NCI-H748 (cell line): ENCODE measurements around the gene EVPL.
"Not testable (repeated sequence)": the region's sequence is repeated elsewhere in the genome, so short reads cannot be mapped to it uniquely, and the experiment has no call there.

Experiments
- DNase-seq: peaks from one replicate; lab custom pipeline; 2025; ENCODE audit not compliant: unreplicated experiment; lab: John Stamatoyannopoulos, UW

The EVPL gene

DNA sequence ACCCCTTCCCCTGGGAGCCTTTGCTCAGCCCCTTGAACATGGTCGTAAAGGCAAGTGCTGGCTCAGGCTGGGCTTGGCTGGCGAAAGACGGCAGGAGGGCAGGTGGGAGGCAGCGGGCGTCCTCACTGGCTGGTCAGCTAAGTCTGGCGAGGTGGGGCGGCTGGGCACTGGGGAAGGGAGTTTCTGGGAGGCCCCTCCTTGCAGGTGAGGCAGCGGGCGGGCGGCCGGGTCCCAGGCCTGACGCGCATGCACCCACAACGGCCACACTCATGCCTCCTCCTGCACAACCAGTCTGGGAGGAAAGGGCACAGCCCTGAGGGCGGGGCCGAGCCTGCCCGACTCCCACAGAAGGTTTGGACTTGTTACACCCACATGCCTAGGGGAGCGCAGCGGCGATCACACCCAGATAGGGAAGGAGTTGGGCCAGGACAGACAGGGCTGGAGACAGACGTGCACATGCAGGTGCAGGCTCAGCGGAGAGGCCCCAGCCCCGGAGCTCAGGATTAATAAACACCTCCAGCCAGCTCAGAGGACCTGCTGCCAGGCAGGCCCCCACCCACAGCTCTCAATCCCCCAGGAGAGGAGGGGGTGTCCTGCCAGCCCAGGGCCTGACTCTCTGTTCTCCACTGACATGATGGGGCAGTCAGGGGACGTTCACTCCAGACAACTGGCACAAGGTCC lies at the start of gene EVPL:
EVPL (minus strand) TSS at position 148 of the 681 bp plus-strand sequence; CDS start at position 40, 108 bp downstream.
- DNase-seq = no peak

DNA sequence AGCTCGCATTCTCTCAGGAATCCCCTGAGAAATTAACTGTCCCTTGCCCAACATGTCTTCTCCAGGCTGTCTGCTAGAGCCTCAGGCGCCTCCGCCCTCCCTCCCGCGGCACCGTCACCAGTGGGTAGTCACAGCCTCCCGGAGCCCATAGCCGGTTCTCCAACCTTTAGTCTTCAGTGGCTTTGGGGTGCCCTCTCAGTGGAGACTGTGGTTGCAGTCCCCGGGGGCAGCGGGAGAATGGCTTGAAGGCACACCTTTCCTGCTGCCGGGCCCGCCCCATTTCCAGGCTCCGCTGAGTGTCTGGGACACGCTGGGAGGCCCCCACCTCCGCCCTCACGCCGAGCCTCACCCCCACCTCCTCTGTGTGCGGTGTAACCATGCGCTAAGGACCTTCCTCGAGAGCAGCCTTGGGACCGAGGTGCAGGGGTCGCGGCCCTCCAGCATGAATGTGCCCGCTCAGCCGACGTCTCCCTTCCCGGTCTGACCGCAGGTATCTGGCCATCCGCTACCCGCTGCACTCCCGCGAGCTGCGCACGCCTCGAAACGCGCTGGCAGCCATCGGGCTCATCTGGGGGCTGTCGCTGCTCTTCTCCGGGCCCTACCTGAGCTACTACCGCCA lies 49.1 kb upstream of the EVPL start:
- DNase-seq = peak; percentile 26

DNA sequence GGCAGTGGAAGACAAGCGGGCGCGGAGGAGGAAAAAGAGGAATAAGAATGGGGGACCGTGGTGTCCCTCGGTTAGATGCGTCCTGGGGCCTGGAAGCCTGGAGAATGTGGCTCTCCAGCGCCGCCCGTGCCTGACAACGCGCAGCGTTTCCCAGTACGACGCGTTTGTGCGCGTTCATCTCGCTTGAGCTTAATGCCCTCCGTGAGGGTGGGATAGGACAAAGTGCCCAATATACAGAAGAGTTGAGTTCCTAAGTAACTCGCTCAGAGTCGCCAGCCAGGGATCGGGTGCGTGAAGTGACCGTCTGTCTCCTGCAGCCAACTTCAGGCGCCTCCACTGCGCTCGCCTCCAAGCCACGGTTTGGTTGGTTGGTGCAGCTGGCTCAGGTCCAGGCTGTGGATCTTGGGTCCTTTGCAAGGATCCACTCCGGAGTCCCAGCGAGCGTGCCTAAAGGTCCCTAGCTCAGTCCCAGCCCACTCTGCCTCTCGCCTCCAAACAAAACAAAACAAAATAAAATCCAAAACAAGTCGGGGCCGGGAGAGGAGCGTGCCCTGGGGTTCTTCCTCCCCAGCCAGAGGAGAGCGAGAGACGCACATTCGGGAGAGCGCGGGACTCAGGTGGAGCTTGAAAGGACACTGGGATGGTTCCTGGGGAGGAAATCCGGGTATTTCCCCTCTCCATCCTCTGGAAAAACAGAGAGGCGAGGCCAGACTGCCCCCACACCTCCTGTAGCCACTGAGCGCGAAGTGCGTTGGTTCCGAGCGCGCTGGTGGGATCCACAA lies 48.4 kb upstream of the EVPL start:
- DNase-seq = peak; percentile 51

DNA sequence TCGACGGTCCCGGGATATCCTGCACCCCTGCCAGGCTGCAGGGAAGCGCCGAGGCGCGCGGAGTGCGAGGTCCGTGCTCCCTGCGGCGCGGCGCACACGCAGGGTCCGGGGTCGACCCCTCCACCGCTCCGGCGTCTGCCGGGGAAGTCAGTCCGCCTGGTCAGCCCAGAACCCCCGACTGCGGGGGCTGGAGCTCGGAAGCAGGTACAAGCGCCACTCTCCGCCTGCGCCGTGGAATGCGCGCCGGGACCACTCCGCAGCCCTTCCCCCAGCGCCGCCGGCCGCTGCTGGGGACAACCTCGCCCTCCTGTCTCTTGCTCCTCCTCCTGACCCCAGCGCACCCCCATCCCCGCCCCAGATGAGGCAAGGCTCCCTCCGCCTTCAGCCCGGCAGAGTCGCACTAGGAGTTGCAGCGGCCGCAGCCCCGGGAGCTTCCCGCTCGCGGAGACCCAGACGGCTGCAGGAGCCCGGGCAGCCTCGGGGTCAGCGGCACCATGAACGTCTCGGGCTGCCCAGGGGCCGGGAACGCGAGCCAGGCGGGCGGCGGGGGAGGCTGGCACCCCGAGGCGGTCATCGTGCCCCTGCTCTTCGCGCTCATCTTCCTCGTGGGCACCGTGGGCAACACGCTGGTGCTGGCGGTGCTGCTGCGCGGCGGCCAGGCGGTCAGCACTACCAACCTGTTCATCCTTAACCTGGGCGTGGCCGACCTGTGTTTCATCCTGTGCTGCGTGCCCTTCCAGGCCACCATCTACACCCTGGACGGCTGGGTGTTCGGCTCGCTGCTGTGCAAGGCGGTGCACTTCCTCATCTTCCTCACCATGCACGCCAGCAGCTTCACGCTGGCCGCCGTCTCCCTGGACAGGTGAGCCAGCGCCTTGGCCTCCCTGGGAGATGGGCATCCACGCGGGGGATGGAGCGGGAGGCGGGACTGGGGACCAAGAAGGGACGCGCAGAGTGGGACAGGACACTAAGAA lies 47.6 kb upstream of the EVPL start, which contains the start of gene GALR2:
GALR2 (plus strand) TSS at position 392 of the 974 bp plus-strand sequence; CDS start at position 495, 103 bp downstream.
- DNase-seq = peak; percentile 10

DNA sequence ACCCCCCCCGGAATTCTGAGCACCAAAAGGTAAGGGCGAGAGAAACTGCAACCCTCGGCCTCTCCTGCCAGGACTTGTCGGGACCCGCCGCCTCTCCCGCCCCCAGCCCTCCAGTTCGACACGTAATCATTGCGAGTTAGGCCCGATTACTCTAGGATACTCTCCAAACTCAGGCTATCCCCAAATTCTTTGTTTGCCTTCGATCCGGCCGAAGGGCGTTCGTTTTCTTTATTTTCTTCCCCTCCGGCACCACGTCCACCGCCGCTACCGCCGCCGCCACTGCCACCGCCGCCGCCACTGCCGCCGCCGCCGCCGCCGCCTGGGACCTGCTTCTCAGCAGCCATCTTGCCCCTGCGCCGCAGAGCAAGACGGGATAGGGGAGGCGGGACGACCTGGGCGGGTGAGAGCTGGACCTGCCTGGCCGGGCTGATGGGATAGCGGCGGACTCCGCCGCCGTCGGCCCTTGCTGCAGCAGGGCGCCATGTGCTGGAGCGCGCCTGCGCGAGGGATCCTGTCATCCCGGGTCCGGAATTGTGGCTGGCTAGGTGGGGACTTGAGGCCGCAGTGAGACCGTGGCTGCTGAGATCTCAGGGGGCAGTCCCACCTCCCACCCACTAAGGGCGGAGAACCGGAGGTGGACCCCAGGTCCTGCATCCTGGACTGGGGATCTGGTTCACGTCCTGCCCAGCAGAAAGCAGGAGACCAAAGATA lies 45.2 kb upstream of the EVPL start, which contains the start of gene SRP68:
SRP68 (minus strand) TSS at position 370 of the 711 bp plus-strand sequence; CDS start at position 344, 26 bp downstream.
- DNase-seq = peak; percentile 89

DNA sequence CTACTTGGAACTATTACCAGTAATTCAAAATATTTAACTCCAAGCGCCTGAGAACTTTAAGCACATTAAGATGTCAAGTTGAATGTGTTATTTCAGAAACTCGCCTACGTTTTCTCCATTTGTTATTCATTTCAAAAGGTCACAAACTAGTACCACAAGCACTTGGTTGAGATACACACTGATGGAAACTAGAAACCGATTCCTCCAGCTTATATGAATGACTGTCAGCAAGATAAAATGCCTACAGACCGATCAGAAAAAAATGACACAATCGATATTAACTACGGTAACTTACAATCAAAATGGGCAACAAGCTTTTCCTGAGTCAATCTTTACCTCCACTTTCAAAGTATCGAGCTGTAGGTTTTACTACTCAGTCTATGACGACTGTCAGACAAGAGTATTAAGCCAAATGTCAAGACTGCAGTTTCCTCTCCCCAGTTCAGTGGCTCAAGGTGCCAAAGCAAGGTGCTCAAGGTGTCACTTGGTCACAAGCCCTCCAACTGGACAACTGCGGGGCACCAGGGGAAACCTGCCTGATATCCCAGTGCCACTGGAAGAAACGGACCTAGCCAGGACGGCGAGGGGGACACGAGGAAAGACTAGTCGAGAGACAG lies 44.5 kb upstream of the EVPL start:
- DNase-seq = no peak

DNA sequence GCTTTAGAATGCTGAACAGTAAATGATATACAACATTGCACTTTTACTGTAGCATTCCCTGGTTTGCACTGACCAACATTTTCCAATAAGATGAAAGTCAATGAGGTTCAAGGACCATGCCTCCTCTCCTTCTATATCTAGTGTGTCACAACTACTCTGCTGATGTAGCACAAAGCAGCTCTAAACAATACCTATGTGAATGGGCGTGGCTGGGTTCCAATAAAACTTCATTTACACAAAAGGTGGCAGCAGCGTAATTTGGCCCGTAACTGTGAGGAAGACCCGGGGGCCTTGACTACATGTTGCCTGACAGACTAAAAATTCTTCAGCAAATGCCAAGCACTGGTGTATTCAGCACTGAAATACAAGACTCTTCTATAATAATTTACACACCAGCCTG lies 38.7 kb upstream of the EVPL start:
- DNase-seq = no peak

DNA sequence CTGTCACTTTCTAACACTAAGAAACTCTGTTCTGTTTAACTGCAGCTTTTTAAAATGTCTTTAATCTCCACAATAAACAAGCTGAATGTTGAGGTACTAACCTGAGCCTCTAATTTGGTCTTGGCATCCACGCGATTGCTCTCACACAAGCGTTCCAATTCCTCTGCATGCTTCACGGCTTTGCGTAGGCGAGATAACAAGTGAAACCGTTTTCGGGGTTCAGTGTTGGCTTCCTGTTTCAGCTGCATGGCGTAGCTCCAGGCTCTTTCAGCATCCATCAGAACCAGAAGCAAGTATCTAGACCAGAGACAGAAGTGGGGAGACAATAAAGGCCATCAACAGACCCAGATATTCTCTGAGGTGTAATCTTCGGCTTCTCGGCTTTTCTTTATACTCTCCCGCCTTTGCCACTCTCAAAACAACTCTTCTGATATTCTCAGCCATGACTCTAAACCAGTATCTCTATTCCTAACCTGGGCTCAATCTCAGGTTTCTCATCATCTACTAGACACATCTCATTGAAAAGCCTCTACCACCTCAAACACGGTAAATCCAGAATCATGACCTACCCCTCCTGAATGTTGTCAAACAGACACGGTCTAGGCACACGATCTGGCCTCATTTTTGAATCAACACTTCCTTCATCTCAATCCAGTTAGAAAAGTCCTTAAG lies 36.9 kb upstream of the EVPL start:
- no peak for DNase-seq

DNA sequence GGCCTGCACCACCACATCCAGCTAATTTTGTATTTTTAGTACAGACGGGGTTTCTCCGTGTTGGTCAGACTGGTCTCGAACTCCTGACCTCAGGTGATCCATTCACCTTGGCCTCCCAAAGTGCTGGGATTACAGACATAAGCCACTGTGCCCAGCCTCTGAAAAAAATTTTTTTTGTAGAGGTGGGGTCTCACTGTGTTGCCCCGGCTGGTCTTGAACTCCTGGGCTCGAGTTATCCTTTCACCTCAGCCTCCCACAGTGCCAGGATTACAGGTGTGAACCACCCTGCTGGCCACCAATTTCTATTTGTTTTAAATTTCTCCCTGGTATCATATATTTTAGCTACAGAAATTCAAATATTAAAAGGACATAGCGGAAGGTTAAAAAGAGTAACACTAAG lies 31.2 kb upstream of the EVPL start:
- DNase-seq = not testable (repeated sequence)

DNA sequence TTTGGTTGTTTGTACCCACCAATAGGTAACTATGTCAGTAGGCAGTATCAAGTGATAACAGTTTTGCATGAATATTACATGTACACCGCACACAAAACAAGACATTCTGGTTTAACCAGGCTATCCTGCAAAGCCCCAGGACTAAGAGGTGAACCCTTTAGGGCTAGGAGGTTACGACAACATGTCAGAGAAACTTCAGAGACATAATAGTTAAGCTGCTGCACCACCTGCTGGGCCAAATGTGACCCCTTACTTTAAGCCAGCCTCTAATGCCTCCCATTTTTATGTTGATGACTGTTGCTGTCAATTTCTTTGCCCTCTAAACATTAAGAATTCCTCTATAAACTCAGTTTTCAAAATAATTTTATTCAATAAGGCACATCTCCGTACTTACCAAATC lies 29.8 kb upstream of the EVPL start:
- DNase-seq = no peak

DNA sequence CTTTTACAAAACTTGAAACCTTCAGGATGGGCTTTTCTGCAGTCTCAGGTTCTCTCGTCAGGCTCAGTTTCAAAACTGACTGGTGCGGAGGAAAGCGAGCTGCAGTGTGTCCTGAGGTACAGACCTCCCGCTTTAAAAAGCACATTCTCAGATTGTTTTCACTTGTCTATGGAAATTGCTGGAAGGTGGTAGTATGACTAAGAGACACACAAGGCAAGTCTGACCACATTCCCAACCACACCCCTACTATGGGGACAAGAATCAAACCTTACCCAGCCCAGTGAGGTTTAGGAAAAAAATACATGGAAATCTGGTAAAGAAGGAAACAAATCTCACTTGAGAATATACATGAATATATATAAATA lies 27.0 kb upstream of the EVPL start:
- DNase-seq = no peak

DNA sequence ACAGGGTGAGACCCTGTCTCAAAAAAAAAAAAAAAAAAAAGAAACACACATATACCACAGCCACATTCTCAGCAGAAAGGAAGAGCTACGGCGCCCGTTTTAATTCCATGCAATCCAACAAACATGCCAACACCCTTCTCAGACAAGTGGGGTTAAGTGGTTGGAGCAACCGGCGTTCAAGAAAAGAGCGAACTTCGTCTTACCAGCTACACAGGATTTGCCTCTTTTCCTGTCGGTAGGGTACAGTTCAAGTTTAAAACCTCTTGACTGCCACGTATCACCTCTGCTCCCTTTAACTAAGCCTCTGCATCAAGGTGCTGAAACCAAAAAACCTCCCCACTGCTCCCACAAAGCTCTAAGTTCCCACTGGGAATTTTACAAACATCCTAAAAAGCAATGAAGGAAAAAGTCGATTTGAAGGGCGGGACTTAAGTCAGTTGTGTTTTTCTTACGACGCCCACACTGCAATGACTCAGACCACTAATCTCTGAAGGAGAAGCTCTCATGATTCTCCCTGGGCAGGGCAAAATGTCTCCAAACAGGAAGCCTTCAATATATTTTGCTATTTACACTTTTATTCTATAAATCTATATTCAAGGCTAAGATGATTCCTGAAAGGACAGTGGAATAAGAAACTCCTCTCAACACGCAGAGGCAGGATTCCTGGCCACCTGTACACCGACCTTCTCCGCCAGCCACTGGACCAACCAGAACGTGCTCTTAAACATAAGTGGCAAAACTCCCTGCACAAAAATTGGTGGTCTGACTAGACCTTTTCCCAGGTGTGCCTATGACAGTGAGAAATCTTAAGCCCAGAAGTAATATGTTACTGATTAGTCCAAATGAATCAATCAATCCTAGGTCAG lies 26.4 kb upstream of the EVPL start:
- no peak for DNase-seq

DNA sequence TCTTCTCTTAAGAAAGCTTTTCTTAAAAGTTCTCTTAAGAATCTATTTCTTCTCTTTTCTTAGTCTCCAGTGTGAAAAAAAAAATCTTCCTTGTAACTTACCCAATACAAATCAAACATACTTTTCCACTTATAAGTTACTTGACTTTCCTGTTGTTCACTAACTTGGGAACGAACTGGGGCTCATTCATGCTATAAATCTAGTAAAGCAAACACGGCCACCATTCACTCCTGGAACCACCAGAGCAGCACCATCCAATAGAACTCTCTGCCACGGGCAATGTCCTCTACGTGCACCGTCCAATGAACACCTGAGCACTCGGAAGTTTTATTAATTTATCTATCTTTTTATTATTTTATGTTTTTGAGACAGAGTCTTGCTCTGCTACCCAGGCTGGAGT lies 24.5 kb upstream of the EVPL start:
- no peak for DNase-seq

DNA sequence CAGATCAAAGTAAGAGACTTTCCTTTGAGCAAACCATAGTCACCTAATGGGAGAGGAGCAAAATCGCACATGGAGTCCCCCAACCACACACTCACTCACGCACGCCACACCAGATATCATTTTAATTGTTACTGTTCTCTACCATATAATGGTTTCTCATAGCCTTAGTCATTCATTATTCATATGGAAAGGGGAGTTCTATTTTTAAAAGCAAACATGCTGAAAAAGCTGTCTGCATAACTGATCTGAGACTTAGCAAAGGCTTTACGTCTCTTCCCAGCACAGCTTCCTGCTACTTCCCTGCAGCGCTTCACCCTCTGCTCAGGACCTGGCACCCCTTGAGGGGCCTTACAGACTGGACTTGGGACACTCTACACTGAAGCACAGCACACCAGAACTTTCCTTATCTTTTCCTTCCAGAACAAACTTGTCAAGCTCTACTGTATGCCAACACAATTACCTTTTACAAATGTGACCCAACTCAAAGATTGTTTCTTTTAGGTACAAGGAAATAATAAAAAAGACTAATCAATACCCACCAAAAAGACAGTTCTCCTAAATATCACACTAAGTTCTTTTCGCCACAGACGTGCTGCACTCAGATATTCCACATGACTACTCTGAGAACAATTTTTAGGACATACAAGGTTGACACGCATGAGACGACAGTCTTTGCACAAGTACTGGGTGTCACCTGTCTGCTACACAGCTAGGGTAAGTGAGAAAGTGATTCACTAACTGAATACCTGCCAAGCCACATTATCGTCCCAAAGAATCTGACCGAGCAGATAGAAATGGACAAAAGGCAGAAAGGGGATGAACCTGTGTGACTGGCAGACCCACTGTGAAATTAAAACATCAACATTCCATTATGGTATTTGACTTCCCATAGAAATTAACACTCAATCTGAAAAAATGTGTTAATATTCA lies 23.7 kb upstream of the EVPL start:
- DNase-seq = no peak

DNA sequence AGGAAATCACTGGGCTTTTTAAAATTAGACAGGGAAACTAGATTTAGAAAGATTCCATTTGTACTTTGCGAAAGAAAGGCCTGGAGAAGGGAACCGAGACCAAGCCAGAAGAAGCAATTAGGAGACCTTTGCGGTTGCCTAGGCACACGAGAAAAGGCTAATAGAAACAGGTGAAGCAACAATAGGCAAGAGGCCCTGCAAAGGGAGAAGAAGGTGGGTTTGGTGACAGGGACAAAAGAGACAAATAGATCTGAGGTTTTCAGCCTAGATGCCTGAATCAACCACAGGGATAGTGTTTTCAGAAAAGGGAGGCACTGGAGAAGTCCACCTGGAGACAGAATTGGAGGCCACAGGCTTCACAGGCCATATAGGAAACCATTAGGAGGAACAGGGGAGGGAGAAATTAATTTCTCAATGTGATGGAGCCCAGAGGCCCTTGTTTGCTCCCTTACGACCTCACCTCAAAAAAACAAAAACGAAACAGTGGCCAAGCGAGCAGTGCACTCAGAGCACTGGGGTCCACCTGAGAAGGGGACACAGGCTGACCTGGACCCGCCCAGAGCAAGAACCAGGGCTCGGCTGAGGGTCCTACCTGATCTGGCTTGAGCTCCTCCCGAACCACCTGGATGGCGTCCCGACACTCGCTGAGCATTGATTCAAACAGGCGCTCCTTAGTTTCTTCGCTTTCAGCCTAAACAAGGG lies 22.9 kb upstream of the EVPL start:
- DNase-seq = no peak

DNA sequence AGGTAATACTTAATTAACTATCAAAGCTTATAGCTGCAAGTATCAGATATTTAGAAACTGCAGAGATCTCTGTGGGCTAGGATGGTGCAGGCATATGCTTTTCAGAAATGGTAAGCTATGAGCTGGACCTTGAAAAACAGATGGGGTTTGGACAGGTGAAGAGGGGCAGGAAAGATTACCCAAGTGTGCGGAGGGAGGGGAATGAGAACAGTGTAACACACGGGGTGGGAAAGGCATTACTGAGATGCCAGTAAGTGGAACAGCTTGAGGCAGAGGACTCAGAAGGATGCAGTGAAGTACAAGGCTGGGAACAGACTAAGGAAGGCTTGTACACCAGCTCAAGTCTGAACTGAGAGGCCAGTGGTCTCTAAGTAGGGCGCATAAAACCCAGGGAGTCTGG lies 22.1 kb upstream of the EVPL start:
- DNase-seq = no peak

DNA sequence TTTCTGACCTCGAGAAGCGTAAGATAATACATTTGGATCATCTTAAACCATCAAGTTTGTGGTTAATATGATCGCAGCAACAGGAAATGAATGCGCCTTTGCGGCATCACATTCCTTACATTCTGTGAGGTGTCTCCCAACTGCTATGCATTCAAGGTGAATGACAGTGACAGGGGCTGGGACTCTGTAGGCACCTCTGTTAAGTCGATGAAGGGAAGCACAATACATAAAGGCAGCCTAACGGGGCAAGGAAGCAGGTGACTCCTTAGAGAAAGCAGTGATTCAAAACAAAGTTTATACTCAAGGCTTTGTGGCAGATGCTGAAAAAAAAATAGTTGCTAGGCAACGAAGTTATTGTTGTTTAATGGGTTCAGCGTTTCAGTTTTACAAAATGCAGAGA lies 21.6 kb upstream of the EVPL start:
- no peak for DNase-seq
